ENCODE data around the gene LRRTM4.

Gene LRRTM4

DNA sequence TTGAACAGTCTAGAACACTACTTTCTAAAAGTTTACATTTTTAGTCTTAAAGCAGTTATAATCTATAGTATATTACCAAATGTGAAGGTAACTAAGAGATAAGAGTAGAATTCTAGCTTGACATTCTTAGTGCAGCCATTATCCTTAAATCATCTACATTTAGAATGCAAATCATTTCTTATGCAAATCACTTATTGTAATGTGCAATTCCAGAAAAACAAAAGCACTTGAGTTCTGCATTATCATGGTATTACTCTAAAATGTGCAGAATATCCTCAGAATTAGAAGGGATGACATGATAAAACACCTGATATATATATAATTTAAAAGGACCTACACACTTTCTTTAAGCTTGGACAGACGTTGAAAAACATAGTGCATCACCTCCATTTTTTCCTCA, 712 bp upstream of the LRRTM4 start:
- TF ChIP-seq CTCF (IDR thresholded peaks at IDR 0.05; ENCODE audit: insufficient read depth, missing control alignments): no peak
- FAIRE-seq: no peak

DNA sequence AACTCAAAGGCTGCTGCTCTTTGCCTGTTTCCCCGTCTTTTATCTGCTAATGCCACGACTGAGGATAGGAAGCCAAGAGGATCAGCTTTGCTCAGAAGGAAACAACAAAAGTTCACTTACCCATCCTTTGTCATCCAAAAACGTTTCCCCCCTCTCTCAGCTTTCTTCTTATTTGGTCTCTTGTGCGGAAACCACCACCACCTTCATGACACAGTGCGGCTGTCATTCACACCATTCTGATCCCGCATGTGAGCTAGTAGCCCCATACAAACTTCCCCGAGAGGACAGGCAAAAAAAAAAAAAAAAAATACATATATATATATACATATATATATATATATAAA, 656 bp downstream of the LRRTM4 start:
- TF ChIP-seq CTCF (IDR thresholded peaks at IDR 0.05; ENCODE audit: insufficient read depth, missing control alignments): no peak
- FAIRE-seq (no peak), DNase-seq (ENCODE audit: insufficient read length, low spot score) (no peak)

More for the DNA sequence above, 712 bp upstream of the LRRTM4 start:
- DNase-seq (ENCODE audit: insufficient read length, low spot score): no peak

DNA sequence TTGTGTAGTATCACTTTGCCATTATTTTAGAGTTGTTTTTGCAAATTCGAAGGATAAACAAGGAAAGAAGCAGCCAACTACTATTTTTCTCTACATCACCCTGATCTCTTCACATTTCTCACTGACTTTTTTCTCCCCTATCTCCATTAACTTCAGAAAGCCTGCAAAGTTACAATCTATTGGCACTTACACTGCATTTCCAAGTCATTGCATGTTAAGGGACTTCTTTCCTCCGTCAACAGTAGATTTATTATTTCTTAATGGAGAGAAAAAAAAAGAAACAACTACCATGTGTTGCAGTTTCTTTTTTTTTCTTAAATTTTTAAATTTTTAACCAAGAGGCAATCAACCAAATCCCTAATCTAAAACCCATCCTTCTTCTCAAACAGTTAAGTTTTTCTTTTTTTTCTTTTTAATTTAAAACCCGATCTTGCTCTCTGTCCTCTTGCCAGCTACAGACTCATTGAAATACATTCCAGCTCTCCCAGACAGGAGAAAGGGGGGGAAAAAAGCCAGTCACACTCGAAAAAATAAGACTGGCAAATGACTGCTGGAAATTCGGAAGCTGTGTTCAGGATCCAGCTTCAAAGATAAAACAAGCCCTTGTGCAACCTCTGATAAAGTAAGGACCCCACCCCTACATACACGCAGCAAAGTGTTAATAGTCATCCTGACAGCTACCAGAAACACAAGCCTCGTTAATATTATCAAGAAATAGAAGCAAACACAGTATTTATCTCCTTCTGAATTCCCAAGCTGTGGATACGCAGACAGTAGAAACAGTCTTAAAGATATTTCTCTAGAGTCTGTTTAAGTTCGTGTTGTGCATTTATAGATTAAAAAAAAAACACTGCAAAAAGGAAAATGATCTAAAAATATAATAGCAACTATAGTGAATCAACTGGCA, 1.3 kb downstream of the LRRTM4 start:
- TF ChIP-seq CTCF (IDR thresholded peaks at IDR 0.05; ENCODE audit: insufficient read depth, missing control alignments): no peak
- no peak for FAIRE-seq
- no peak for DNase-seq (ENCODE audit: insufficient read length, low spot score)

GRCh38 chr2:77519888-77520506, 2.2 kb downstream of the LRRTM4 start:
- no peak for DNase-seq (ENCODE audit: insufficient read length, low spot score)
- no peak for FAIRE-seq
- no peak for TF ChIP-seq CTCF (IDR thresholded peaks at IDR 0.05; ENCODE audit: insufficient read depth, missing control alignments)

- DNase-seq (ENCODE audit: insufficient read length, low spot score) (no peak), FAIRE-seq (peak; percentile 64)
- no peak for TF ChIP-seq CTCF (IDR thresholded peaks at IDR 0.05; ENCODE audit: insufficient read depth, missing control alignments)
These were observed 2.9 kb downstream of the LRRTM4 start for GRCh38 chr2:77519164-77519887.

GRCh38 chr2:77518311-77518710, 3.9 kb downstream of the LRRTM4 start:
- no peak for FAIRE-seq
- no peak for TF ChIP-seq CTCF (IDR thresholded peaks at IDR 0.05; ENCODE audit: insufficient read depth, missing control alignments)
- no peak for DNase-seq (ENCODE audit: insufficient read length, low spot score)
